ENCODE measurements around the gene USP53. TPM values are rescaled to one million over a fixed set of nuclear protein-coding genes. Genes with fewer than 3 reads are reported as not detected.

USP53 gene
- total RNA-seq, 1 donor from 2014 or later = 32.3 TPM

GRCh38 chr4:119184128-119184527, 28.4 kb upstream of the USP53 start:
- H3K36me3 ChIP-seq (ENCODE audit: insufficient read depth, low read length) = no peaks in the 10 kb centered on the region
- no peaks in the 10 kb centered on the region for H3K36me3 Mint-ChIP-seq (ENCODE audit: low read depth, unreplicated experiment)
- no peaks in the 10 kb centered on the region for H3K4me1 ChIP-seq (ENCODE audit: insufficient read depth, low read length)
- no peaks in the 10 kb centered on the region for H4K20me1 ChIP-seq (ENCODE audit: insufficient read depth, low read length)
- H3K27ac ChIP-seq (ENCODE audit: low read depth, low read length) = no peak overlapping the region
- no peaks in the 10 kb centered on the region for H3K27me3 Mint-ChIP-seq (ENCODE audit: low read depth, unreplicated experiment)
- H3K4me2 ChIP-seq (ENCODE audit: low read length) = no peak overlapping the region
- no peak overlapping the region for H3K27ac Mint-ChIP-seq (ENCODE audit: unreplicated experiment)
- H3K4me3 ChIP-seq (ENCODE audit: insufficient read depth, low read depth, low read length) = no peak overlapping the region
- no peak for TF ChIP-seq EZH2 (IDR thresholded peaks at IDR 0.05; ENCODE audit: insufficient read depth, low read length)
- no peak for TF ChIP-seq CTCF (IDR thresholded peaks at IDR 0.05; ENCODE audit: insufficient read depth, low read depth, low read length)
- H3K9me3 ChIP-seq (ENCODE audit: insufficient read depth, low read depth, low read length) = no peaks in the 10 kb centered on the region
- H3K79me2 ChIP-seq (ENCODE audit: insufficient read depth, low read length) = no peaks in the 10 kb centered on the region
- H3K9ac ChIP-seq (ENCODE audit: low read length) = no peak overlapping the region
- H2AFZ ChIP-seq (ENCODE audit: low read depth, low read length) = no peak overlapping the region
- DNase-seq (ENCODE audit: low read depth) (no peak), FAIRE-seq (no peak)
- H3K27me3 ChIP-seq (ENCODE audit: insufficient read depth, low read length) = no peaks in the 10 kb centered on the region
- H3K4me3 Mint-ChIP-seq (ENCODE audit: unreplicated experiment) = no peak overlapping the region
- H3K4me1 Mint-ChIP-seq (ENCODE audit: low read depth, unreplicated experiment) = no peaks in the 10 kb centered on the region
- H3K9me3 Mint-ChIP-seq (ENCODE audit: unreplicated experiment) = no peaks in the 10 kb centered on the region

- H3K27ac Mint-ChIP-seq (ENCODE audit: unreplicated experiment) = no peak overlapping the region
- Histone ChIP-seq H3K9me3 (ENCODE audit: insufficient read depth, low read depth, low read length) (no peaks in the 10 kb centered on the region), H3K79me2 (ENCODE audit: insufficient read depth, low read length) (no peaks in the 10 kb centered on the region), H3K27ac (ENCODE audit: low read depth, low read length) (no peak overlapping the region), H3K4me3 (ENCODE audit: insufficient read depth, low read depth, low read length) (no peak overlapping the region), H3K27me3 (ENCODE audit: insufficient read depth, low read length) (no peaks in the 10 kb centered on the region), H3K4me1 (ENCODE audit: insufficient read depth, low read length) (no peaks in the 10 kb centered on the region), H4K20me1 (ENCODE audit: insufficient read depth, low read length) (no peaks in the 10 kb centered on the region), H3K4me2 (ENCODE audit: low read length) (no peak overlapping the region), H2AFZ (ENCODE audit: low read depth, low read length) (no peak overlapping the region), H3K36me3 (ENCODE audit: insufficient read depth, low read length) (no peaks in the 10 kb centered on the region), H3K9ac (ENCODE audit: low read length) (no peak overlapping the region)
- no peak for TF ChIP-seq CTCF (IDR thresholded peaks at IDR 0.05; ENCODE audit: insufficient read depth, low read depth, low read length)
- no peak for TF ChIP-seq EZH2 (IDR thresholded peaks at IDR 0.05; ENCODE audit: insufficient read depth, low read length)
- H3K27me3 Mint-ChIP-seq (ENCODE audit: low read depth, unreplicated experiment) = no peaks in the 10 kb centered on the region
- no peaks in the 10 kb centered on the region for H3K4me1 Mint-ChIP-seq (ENCODE audit: low read depth, unreplicated experiment)
- H3K4me3 Mint-ChIP-seq (ENCODE audit: unreplicated experiment) = no peak overlapping the region
- FAIRE-seq (no peak), DNase-seq (ENCODE audit: low read depth) (no peak)
- no peaks in the 10 kb centered on the region for H3K9me3 Mint-ChIP-seq (ENCODE audit: unreplicated experiment)
- H3K36me3 Mint-ChIP-seq (ENCODE audit: low read depth, unreplicated experiment) = no peaks in the 10 kb centered on the region
Observed at GRCh38 chr4:119189638-119190037, 22.9 kb upstream of the USP53 start.

- H3K27me3 Mint-ChIP-seq (ENCODE audit: low read depth, unreplicated experiment) = no peaks in the 10 kb centered on the region
- Histone ChIP-seq H3K36me3 (ENCODE audit: insufficient read depth, low read length) (no peaks in the 10 kb centered on the region), H3K9ac (ENCODE audit: low read length) (no peak overlapping the region), H3K27ac (ENCODE audit: low read depth, low read length) (no peak overlapping the region), H2AFZ (ENCODE audit: low read depth, low read length) (no peak overlapping the region), H3K4me1 (ENCODE audit: insufficient read depth, low read length) (no peaks in the 10 kb centered on the region), H3K4me3 (ENCODE audit: insufficient read depth, low read depth, low read length) (no peak overlapping the region), H3K79me2 (ENCODE audit: insufficient read depth, low read length) (no peaks in the 10 kb centered on the region), H3K9me3 (ENCODE audit: insufficient read depth, low read depth, low read length) (no peaks in the 10 kb centered on the region), H4K20me1 (ENCODE audit: insufficient read depth, low read length) (no peaks in the 10 kb centered on the region), H3K27me3 (ENCODE audit: insufficient read depth, low read length) (no peaks in the 10 kb centered on the region), H3K4me2 (ENCODE audit: low read length) (no peak overlapping the region)
- H3K27ac Mint-ChIP-seq (ENCODE audit: unreplicated experiment) = no peak overlapping the region
- DNase-seq (ENCODE audit: low read depth) (no peak), FAIRE-seq (no peak)
- TF ChIP-seq EZH2 (IDR thresholded peaks at IDR 0.05; ENCODE audit: insufficient read depth, low read length) = no peak
- TF ChIP-seq CTCF (IDR thresholded peaks at IDR 0.05; ENCODE audit: insufficient read depth, low read depth, low read length) = no peak
- H3K9me3 Mint-ChIP-seq (ENCODE audit: unreplicated experiment) = no peaks in the 10 kb centered on the region
- no peaks in the 10 kb centered on the region for H3K36me3 Mint-ChIP-seq (ENCODE audit: low read depth, unreplicated experiment)
- no peak overlapping the region for H3K4me3 Mint-ChIP-seq (ENCODE audit: unreplicated experiment)
- no peaks in the 10 kb centered on the region for H3K4me1 Mint-ChIP-seq (ENCODE audit: low read depth, unreplicated experiment)
Observed at GRCh38 chr4:119190354-119190753, 22.2 kb upstream of the USP53 start.
